ENCODE measurements around the gene AIPL1.

The AIPL1 gene

DNA sequence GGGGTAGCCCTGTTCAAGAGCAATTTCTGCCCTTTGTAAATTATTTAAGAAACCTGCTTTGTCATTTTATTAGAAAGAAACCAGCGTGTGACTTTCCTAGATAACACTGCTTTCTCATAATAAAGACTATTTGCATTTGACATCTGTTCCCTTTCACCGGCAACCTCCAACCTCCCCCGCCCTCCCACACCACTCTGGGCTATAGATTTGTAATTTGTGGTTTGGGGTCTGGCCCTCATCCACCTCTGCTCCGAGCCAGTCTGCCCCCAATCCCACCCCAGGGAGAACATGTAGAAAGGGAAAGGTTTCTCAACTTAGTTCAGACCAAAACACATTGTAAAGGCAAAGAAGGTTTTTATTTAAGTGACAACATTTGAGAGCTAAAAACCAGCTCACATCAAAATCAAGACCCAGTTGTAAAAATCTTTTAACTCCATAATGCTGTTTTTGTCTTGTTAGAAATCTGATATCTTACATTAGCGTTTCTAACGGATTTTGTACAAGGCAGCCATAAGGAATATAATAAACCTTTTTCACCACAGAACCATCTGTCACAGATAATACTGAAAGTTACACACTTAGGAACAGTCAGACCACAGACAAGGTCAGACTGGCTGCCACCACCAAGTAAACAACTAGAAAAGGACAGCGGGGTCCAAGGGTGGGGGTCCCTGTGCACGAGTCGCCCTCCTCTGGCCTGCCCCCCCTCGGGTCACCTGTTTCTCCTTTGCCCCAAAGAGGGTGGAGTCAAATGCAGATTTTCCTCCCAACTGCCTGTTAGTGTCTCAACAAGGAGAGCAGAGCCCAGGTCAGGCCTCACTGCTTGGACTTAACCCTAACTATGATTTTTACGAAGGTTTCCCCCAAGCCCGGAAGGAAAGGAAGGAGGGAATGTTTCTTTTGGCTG lies 16.3 kb upstream of the AIPL1 start:
- no peak for DNase-seq (ENCODE audit: low read depth in 2 of 2)

DNA sequence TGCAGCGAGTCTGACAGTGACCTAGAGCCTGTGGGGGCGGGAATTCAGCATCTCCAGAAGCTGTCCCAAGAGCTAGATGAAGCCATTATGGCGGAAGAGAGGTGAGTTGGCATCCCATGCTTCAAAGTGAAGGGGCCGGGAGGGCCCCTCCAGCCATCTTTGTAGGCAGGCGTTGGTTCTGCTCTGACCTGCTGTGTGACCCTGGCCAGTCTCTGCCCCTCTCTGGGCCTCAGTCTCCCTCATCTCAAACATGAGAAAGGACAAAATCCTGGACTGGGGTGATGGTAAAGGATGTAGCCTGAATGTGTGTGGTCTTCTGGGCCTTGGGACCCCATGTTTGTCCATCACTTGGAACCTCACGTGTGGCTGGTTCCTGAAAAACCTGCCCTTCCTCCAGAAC lies 14.4 kb upstream of the AIPL1 start:
- DNase-seq (ENCODE audit: low read depth in 2 of 2): no peak

DNA sequence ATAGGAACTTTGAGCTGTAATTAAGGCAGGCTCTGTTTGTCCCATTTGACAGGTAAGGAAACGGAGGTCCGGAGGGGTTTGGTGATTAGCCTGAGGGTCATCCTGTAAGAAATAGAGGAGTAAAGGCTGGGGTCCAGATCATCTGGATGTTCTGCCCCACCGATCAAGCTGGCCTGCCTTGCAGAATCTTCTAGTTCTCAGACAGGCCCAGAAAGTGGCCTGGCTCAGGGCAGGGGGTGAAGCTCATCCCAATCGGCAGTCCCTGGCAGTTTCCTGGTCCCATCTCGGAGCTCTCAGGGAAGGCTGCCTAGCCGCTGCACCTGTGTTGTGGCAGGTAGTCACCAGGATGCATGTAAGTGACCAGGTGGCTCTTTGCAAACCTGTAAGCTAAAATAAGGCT lies 13.6 kb upstream of the AIPL1 start:
- no peak for DNase-seq (ENCODE audit: low read depth in 2 of 2)

DNA sequence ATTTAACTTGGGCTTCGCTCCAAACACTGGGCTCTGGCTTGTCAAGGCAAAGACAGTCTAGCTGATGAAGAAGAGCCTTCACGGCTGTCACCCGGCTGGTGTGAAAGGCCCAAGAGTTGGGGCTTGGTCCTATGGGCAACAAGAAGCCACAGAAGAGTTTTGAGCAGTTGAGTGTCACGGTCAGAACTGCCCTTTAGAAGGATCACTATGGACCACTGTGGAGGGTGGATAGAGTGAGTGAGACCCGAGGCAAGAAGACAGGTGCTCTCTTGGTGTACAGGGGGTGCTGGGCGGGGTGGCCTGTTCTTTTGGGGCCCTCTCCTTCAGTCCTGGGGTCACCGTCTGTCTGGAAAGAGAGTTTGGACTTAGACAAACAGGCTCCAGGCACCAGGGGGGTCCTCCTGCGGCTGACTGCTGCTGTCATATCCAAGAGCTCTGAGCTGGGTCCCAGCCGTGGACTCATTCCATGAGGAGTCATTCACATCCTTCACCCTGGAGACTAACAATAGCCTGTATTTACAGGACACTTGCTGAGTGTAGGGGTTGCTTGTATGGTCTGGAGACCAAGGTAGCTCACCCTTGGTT lies 11.7 kb upstream of the AIPL1 start:
- no peak for DNase-seq (ENCODE audit: low read depth in 2 of 2)

DNA sequence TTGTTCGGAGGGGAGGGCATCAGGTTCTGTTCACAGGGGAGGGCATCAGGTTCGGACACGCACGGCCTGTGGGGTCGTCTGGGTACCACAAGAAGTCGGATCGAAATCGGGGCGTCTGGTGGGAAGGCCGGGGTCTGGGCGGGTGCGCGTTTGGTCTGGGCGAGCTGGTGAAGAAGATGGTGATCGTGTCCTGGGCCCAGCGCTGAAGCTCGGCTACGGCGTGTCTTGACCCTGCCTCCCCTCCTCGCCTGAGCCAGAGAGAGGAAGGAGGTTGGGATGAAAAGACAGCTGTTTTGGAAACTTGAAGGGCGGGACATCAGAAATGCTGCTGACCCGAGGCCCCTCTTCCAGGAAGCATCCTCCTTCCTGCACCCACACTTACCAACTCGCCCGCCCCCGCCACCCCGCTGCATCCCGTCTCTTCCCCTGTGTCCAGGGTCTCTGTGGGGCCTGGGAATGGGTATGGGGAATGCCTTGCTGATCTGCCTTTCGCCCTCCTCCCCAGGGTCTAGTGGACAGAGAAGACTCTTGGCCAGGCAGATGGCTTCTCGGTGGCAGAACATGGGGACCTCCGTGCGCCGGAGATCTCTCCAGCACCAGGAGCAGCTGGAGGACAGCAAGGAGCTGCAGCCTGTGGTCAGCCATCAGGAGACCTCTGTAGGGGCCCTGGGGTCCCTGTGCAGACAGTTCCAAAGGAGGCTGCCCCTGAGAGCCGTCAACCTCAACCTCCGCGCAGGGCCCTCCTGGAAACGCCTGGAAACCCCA lies 9.8 kb upstream of the AIPL1 start:
- no peak for DNase-seq (ENCODE audit: low read depth in 2 of 2)

DNA sequence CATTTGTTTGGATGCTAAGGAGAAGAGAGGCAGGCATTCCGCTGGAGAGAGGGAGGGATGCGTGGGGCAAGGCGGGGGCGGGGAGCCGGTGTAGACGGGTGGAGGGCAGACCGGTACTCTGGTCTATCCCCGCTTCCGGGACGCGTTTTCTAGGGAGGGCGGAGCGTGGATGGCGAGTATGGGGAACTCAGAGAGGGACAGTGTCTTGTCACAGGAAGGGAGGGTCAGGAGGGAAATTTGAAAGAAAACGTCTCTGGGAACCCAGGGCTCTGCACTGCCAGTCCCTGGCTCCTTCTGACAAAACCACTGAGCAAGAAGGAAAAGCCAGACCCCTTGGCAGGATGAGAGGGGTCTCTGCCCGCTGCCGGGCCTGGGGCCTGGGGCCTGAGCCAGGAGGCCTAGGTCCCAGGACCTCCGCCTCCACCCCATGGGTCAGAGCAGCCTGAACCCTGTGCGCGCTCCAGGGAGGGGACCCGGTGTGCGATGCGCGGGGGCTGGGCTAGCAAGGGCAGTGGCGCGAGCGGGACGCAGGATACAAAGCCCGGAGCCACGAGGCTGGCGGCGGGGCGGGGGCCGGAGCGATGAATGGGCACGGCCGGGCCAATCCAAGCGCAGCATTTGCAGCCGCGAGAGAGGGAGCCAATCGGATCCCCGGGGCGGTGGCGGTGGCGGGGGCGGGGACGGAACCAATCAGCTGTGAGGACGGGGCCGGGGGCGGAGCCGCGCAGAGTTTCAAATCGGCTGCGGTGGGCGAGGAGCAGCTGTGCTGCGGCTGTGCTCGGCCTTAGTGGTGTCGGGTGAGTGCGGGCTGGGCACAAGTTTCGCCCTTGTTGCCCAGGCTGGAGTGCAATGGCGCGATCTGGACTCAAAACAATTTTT lies 9.0 kb upstream of the AIPL1 start, which contains the start of gene PIMREG:
Gene PIMREG, plus strand, starts transcription at position 764 of the 879 bp plus-strand sequence. CDS start 656 bp downstream, outside the sequence.
- DNase-seq (ENCODE audit: low read depth in 2 of 2): peak; percentile 88 to 90

DNA sequence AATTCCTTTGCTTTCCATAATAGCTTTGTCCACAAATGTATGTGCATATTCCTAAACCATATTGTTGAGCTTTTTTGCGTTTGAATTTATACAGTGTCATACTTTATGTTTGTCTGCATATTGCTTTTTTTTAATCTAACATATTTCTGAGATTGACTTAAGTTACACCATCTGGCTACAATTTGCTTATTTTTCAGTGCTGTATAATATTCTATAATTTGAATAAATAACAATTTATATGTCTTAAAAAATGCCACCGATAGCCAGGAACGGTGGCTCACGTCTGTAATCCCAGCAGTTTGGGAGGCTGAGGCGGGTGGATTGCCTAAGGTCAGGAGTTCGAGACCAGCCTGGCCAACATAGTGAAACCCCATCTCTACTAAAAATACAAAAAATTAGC lies 7.9 kb upstream of the AIPL1 start:
- DNase-seq (ENCODE audit: low read depth in 2 of 2): no peak

DNA sequence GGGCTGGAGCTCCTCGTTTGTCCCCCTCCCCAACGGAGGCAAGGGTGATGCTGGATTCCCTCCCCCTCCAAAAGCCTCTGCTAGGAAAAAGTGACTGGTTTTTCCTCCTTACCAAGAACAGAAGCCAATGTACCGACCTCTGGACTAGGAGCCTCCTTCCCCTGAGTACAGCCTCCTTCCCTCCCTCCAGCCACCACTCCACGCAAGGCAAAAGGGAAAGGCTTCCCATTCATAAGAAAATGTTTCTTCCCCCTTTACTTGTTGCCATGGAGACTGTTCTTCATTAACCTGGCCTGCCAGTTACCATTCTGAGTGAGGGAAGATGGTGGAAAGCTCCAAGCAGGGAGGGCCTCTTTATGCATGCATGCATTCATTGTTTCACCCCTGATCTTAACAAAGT lies 5.0 kb upstream of the AIPL1 start:
- DNase-seq (ENCODE audit: low read depth in 2 of 2): no peak

DNA sequence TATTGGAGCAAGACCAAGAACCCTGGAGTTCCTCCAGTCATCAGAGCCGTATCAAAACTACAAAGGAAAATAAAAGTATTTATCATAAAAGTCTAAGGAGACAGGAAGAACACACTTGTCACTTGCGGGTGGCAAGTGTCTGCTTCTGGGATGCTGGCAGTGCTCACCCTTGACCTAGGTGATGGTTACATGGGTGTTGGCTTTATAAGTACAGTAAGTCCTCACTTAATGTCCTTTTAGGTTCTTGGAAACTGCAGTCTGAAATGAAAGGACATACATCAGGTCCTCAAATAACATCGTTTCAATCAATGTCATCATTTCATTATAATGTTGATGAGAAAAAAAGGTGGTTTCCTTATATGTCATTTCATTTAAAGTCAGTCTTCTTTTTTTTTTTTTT lies 3.0 kb upstream of the AIPL1 start:
- DNase-seq (ENCODE audit: low read depth in 2 of 2): no peak

DNA sequence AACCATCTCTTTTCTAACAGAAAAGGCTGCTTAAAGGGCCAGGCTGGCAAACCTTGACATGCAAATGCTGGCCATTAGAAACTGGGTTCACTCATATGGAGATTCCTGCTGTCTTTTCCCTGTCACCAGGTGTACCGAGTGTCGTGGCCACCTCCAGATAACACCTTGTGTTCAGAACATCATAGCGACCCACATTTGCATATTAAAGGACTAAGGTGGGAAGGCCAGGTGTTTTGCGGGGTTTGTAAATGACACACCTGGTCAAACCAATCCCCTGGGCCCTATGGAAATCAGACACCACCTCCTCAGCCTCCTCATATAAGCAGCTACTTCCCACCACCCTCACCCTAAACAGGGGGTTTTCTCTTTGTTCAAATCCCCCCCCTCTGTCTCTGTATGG lies 2.5 kb upstream of the AIPL1 start:
- no peak for DNase-seq (ENCODE audit: low read depth in 2 of 2)

DNA sequence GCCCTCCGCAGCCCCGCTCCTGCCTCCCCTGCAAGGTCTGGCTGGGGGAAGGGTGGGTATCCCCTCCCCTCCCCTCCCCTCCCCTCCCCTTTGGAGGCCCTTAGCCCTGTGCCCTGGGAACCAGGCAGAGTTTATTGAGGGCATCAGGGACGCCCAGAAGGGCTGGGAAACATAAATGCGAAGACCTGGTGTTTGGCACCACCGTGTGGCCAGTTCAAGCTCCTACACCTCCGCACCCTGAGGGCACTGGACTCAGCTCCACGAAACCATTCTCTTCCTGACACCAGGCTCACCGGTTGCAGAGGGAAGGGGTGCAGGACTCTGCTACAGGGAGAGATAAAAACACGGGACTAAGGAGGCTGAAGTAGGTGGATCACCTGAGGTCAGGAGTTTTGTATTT lies 1.0 kb upstream of the AIPL1 start:
- DNase-seq (ENCODE audit: low read depth in 2 of 2): peak in 1 of 2 donors; percentile 12

DNA sequence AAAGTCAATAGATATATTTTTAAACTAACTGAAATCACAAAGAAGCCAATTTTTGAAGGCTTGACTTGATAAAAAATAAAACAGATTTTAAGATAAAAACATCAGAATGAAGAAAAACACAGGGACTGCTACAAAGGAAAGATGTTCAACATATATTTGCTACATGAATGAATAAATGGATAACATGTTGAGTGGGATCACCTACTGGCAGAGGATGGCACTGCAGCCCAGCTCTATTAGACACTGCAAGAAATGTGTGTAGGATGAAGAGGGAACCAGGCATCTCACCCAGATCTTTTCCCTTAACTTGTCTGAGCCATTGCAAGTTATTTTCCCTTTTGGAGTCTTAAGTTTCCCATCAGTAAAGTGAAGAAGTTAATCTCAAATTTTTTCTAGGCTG lies 4.2 kb downstream of the AIPL1 start:
- DNase-seq (ENCODE audit: low read depth in 2 of 2): no peak

DNA sequence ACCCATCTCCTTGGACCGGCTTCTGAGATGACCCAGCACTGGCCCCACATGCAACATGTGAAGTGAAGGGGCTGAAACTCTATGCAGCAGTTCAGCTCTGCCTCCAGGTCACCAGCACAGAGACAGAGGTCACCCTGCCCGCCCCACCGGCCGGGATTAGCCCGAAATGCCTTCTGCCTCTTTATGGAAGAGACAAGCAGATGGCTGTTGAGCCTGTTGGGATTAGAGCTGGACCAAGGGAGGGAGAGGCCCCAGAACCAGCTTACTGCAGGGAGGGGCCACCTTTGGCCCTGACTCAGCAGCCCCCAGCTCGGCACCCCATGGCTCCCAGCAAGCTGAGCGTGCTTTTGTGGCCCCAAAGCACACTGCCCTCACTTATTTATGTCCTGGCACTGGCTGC lies 5.7 kb downstream of the AIPL1 start:
- no peak for DNase-seq (ENCODE audit: low read depth in 2 of 2)

DNA sequence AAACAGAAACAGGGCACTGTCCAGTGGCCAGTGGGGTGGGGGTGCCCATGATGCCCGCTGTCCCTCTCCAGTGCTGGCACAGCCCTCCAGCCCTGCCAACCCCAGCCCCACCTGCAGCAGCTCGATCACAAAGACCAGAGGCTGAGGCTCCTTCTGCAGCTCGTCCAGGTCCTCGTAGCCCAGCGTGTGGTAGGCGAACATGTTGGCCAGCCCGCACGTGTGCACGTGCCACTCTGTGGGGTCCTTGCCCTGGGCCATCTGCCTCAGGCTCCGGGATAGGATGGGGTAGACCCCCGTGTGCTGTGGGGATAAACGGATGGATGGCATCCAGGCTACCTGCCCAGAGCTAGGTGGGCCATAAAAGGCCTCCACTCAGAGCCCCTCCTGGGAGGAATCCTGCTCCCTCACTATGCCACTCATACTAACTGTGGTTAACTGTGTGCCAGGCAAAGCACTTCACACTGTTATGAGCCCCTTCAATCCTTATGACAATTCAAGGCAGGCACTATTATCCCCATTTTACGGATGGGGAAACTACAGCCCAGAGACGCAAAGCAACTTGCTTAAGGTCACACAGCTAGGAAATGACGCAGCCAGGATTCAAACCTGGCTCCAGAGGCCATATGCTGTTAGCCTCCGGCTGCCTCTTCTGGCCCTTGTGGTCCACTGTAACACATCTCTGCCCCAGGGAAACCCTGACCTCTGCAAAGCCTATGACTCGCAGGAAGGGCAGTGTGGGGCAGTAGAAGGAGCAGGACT lies 6.5 kb downstream of the AIPL1 start:
- no peak for DNase-seq (ENCODE audit: low read depth in 2 of 2)

DNA sequence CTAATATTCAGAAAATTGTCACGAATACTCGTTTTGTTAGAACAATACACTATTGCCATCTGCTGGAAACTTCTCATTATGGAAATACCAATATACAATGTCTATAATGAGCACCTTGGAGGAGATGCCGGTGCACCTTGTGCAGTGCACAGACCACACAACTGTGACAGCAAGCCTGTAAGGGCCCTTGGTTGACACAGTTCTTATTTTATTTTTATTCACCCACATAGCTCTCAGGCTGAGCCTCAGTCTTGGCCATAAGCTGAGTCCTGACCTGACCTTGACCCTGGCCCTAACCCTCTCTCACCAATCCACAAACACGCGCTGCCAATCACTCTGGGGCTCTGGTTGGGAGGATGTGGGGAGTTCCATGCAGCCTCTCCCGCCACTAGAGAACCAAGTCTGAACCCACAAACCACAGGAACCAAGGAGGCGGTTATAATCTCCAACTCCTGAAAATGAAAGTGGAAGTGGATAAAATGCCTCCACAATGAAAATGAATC lies 7.6 kb downstream of the AIPL1 start:
- peak in 1 of 2 donors; percentile 11 for DNase-seq (ENCODE audit: low read depth in 2 of 2)

DNA sequence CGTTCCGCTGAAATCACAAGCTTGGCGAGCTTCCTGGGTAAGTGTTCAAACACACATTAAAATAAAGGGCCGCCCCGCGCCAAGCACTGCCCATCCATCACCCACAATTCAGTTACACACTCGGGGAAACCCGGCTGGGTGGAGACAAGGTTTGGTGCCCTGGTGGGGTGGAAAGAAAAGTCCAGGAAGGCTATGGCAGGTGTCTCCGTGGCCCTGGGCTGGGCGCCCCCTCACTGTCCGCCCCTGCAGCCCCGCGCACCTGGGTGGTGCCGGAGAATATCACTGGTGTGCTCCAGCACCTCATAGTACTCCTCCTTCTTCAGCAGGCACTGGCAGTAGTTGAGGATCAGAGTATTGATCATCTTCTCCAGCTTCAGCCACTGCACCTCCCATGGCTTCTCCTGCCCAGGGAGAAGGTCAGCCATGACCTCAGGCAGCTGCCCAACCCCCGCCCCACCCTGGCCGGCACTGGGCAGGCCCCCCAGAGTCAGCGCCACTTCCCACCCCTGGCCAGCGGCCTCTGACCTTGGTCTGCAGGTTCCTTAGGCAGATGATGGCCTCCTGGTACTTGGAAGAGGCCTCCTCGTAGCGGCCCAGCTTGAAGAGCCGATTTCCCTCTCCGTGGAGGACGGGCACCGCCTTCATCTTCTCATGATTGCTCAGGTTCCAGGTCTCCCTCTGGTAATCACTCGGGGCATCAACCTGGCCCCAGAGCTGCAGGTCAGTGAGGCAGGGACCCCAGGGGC lies 8.4 kb downstream of the AIPL1 start:
- DNase-seq (ENCODE audit: low read depth in 2 of 2): no peak

DNA sequence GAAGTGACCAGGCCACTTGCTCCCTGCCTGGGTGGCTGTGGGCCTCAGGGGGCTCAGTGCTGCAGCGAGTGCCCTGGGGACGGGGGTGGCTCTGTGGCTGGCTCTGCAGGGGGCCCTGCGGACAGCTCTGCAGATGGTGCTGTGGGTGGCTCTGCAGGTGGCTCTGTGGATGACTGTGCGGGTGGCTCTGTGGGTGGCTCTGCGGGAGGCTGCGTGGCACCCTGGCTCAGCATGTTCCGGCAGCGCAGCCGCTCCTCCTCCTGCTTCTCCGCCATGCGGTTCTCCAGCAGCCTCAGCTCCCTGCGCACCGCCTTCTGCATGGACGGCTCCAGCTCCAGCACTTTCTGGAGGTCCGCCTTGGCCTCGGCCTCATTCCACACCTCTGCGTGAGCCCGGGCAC lies 9.5 kb downstream of the AIPL1 start:
- DNase-seq (ENCODE audit: low read depth in 2 of 2): no peak

DNA sequence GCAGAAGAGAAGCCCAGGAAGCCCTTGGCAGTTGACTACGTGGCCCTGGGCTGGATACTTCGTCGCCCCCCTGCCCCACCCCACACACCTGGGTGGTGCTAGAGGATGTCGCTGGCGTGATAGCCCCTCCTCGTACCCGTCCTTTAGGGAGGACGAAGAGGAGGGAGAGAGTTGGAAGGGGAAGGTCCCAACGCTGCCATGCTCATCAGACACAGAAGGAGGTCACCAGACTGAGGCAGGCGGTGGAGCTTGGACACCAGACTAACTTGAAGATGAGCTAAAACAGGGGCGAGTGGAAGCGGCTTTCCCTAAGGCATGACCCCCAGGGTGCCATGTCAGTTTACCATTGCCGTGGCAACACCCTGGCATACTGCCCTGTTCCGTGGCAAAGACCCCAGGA lies 11.0 kb downstream of the AIPL1 start:
- DNase-seq (ENCODE audit: low read depth in 2 of 2): no peak

DNA sequence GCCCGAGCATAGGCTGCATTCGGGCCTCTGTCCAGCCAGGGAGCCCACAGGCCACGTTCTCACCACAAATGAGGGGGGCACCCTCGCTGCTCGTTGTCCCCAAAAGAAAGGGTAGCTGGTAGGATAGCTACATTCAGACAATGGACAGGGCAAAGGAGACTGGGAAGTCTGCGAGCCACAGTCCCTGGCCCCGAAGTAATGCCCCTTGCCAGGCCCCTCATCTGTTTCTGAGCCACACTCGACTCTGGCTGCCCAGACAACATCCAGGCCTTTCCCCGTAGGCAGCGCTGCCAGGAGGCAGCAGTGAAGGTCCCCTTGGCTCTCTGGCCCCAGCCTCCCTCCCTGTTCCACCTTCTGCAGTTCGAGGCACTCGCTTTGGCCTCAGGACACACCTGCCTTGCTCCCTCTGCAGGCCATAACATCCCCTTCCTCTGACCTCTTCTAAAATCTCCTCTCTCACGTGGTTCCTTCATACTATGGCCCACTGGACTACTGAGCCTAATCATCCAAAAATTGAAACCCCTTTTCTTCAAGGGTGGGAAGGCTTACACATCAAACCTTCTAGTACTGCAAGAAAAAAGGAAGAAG lies 12.2 kb downstream of the AIPL1 start:
- DNase-seq (ENCODE audit: low read depth in 2 of 2): no peak
